ENCODE data around the gene ASS1. TPM values are rescaled to one million over a fixed set of nuclear protein-coding genes. Genes with fewer than 3 reads are reported as not detected.

Gene ASS1
- total and polyA plus RNA-seq, 12 donors: 27.4 to 147 (median 53.3) TPM

DNA sequence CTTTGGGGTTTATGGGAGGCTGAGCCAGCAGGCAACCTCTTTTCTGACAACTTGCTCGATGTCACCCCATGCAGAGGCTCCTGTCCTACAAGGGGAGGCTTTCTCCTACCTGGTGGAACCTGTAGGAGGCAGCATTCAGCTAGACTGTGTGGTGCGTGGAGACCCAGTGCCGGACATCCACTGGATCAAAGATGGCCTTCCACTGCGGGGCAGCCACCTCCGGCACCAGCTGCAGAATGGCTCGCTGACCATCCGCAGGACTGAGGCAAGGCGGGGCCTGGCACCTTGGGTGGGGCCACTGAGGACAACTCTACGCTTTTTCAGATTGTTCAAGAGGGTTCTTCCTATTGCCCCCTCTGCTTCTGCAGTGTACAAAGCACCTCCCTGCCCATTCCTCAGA is 36.1 kb upstream of the ASS1 start:
- no peaks in the 10 kb centered on the region for H3K4me1 ChIP-seq
- no peak for ATAC-seq

GRCh38 chr9:130409246-130409645 is 35.5 kb upstream of the ASS1 start:
- no peak for ATAC-seq
- Histone ChIP-seq H3K27me3 (no peaks in the 10 kb centered on the region), H3K36me3 (peaks cover 0 to 40% (median 0%) of the 10 kb centered on the region in 9 donors), H3K4me1 (no peaks in the 10 kb centered on the region), H3K9me3 (no peaks in the 10 kb centered on the region), H3K4me3 (no peak overlapping the region), H3K27ac (no peak overlapping the region)
- DNase-seq: no peak
- WGBS, 2 donors: 85 to 93% methylated on average over 4 of the region's 4 CpGs
- TF ChIP-seq CTCF (IDR thresholded peaks at IDR 0.05): no peak
- intact Hi-C loops (cut with DNase I): no loop called here

More for the DNA sequence above, 36.1 kb upstream of the ASS1 start:
- 88 to 91% methylated on average over 9 of the region's 9 CpGs for WGBS, 2 donors
- TF ChIP-seq CTCF (IDR thresholded peaks at IDR 0.05): no peak
- Histone ChIP-seq H3K4me3 (no peak overlapping the region), H3K9me3 (no peaks in the 10 kb centered on the region), H3K27ac (no peak overlapping the region), H3K36me3 (peaks cover 0 to 46% (median 0%) of the 10 kb centered on the region in 9 donors), H3K27me3 (no peaks in the 10 kb centered on the region)
- DNase-seq: no peak
- intact Hi-C loops (cut with DNase I): no loop called here

GRCh38 chr9:130410443-130410842 is 34.3 kb upstream of the ASS1 start:
- H3K27ac ChIP-seq: no peak overlapping the region
- H3K36me3 ChIP-seq: peaks cover 0 to 31% (median 0%) of the 10 kb centered on the region in 9 donors
- WGBS, 2 donors: 81 to 86% methylated on average over 12 of the region's 12 CpGs
- intact Hi-C loops (cut with DNase I): loop anchor here in 1 of 10 donors (10.0 kb wide), 1 partner anchor 64 kb away; no protein-coding TSS in a partner anchor
- no peaks in the 10 kb centered on the region for H3K9me3 ChIP-seq
- DNase-seq (no peak), ATAC-seq (no peak)
- no peaks in the 10 kb centered on the region for H3K27me3 ChIP-seq
- no peak overlapping the region for H3K4me3 ChIP-seq
- TF ChIP-seq CTCF (IDR thresholded peaks at IDR 0.05): no peak
- H3K4me1 ChIP-seq: no peaks in the 10 kb centered on the region

DNA sequence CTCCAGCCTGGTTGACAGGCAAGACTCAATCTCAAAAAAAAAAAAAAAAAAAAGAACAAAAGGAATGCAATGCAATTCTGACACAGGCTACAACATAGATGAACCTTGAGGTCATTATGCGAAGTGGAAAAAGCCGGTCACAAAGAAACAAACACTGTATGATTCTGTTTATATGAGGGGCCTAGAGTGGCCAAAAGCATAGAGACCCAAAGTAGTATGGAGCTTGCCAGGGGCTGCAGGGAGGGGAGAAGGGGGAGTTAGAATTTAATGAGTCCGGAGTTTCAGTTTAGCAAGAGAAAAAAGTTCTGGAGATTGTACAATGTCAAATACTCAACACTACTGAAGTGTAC is 33.2 kb upstream of the ASS1 start:
- peaks cover 0 to 28% (median 0%) of the 10 kb centered on the region in 9 donors for H3K36me3 ChIP-seq
- DNase-seq (no peak), ATAC-seq (no peak)
- no peaks in the 10 kb centered on the region for H3K9me3 ChIP-seq
- no peak for TF ChIP-seq CTCF (IDR thresholded peaks at IDR 0.05)
- WGBS, 2 donors: 79% methylated on average over 3 of the region's 3 CpGs
- H3K4me3 ChIP-seq: no peak overlapping the region
- H3K27ac ChIP-seq: no peak overlapping the region
- no peaks in the 10 kb centered on the region for H3K4me1 ChIP-seq
- no peaks in the 10 kb centered on the region for H3K27me3 ChIP-seq
- intact Hi-C loops (cut with DNase I): loop anchor here in 1 of 10 donors (10.0 kb wide), 1 partner anchor 63 kb away; no protein-coding TSS in a partner anchor
